Suprapubic skin (tissue), 3 donors: Measurements from ENCODE around the gene VAT1L.

ENCODE experiments used
- CTCF ChIP-seq, 2 donors: fragments of 200-600 bp in 1 of 2; fragments of 450-650 bp in 1 of 2; sonication (generic) in 1 of 2; IDR thresholded peaks; one replicate each; pipeline ENCODE4 v1.5.1; 2016 to 2019; ENCODE audit warnings: antibody characterized with exemption in 2 of 2, mild to moderate bottlenecking in 1 of 2, moderate library complexity in 1 of 2
- EP300 ChIP-seq: sonication (generic); formaldehyde crosslinking; IDR thresholded peaks from one replicate; pipeline ENCODE4 v1.6.1; 2017; ENCODE audit warnings: antibody characterized with exemption
- POLR2A ChIP-seq, 2 donors: fragments of 450-650 bp; IDR thresholded peaks; one replicate each; pipeline ENCODE4 v1.6.1; 2017; ENCODE audit warnings: antibody characterized with exemption in 2 of 2, mild to moderate bottlenecking in 2 of 2, moderate library complexity in 2 of 2

GRCh38 chr16:77866752-77867151, 78.4 kb downstream of the VAT1L start:
- TF ChIP-seq CTCF (IDR thresholded peaks at IDR 0.05), result no peak
- no peak for TF ChIP-seq POLR2A (IDR thresholded peaks at IDR 0.05)
- no peak for TF ChIP-seq EP300
